ENCODE measurements around the gene TMEM18. TPM values are rescaled to one million over a fixed set of nuclear protein-coding genes. Genes with fewer than 3 reads are reported as not detected.
A peak's percentile ranks its signal among the peaks of the same experiment; 100 is the strongest.

Gene TMEM18
- total and polyA plus RNA-seq, 9 of the 15 experiments (the other 6 are each of a cell fraction or from before 2014, with no cell fraction given): 12.8 to 55.9 (median 21.8) TPM

- Histone ChIP-seq H4K20me1 (replicated peaks; ENCODE audit: control insufficient read depth, insufficient read depth, low read length) (0 out of 2 replicates have a peak, but pooled peaks cover under 1% of the 10 kb centered on the region), H3K27ac (ENCODE audit: extremely low read depth, low read depth, low read length) (no peak overlapping the region), H3K9ac (ENCODE audit: insufficient read depth in 1 of 2, low read depth in 2 of 2, low read length in 2 of 2) (no peak overlapping the region), H3K36me3 (ENCODE audit: control insufficient read depth, insufficient read depth, low read length) (no peaks in the 10 kb centered on the region), H3K4me1 (replicated peaks in 1 of 2; ENCODE audit: control insufficient read depth in 2 of 2, insufficient read depth in 2 of 2, low read length in 2 of 2) (0 out of 5 replicates have a peak, but pooled peaks cover 0 to 3% of the 10 kb centered on the region in 2 experiments), H3K4me2 (ENCODE audit: insufficient read depth, low read length) (no peak overlapping the region), H3K27me3 (ENCODE audit: control insufficient read depth in 2 of 2, insufficient read depth in 2 of 2, low read length in 2 of 2) (peaks cover 11 to 34% of the 10 kb centered on the region in 2 experiments), H3K79me2 (ENCODE audit: control insufficient read depth, insufficient read depth, low read length) (no peaks in the 10 kb centered on the region), H2AFZ (ENCODE audit: low read depth, low read length) (no peak overlapping the region), H3K9me3 (replicated peaks; ENCODE audit: control insufficient read depth, insufficient read depth, low read depth, low read length) (no peaks in the 10 kb centered on the region), H3K4me3 (no peak overlapping the region), H3K9me1 (ENCODE audit: control insufficient read depth, insufficient read depth, low read length) (no peaks in the 10 kb centered on the region)
- no peak for DNase-seq (ENCODE audit: extremely low read depth in 1 of 4, low spot score in 3 of 4)
- intact Hi-C loops (cut with micrococcal nuclease) (no loop called here), in situ Hi-C loops (cut with MboI) (no loop called here)
- TF ChIP-seq MNT (conservative IDR thresholded peaks at IDR 0.05) (no peak), MCM2 (IDR thresholded peaks at IDR 0.05; ENCODE audit: low read depth) (no peak), FOXA3 (CRISPR knock-in tag; conservative IDR thresholded peaks at IDR 0.05 in 1 of 2, IDR thresholded peaks at IDR 0.05 in 1 of 2) (no peak), CHD4 (IDR thresholded peaks at IDR 0.05; ENCODE audit: insufficient read depth, insufficient replicate concordance, low read depth, low read length, poor library complexity, severe bottlenecking) (no peak), EGR1 (conservative IDR thresholded peaks at IDR 0.05) (peak; percentile 41), NCOA2 (IDR thresholded peaks at IDR 0.05; ENCODE audit: partially characterized antibody in 2 of 2) (no peak), MYC (IDR thresholded peaks at IDR 0.05; ENCODE audit: low read depth, low read length) (no peak), MYC (CRISPR knock-in tag; IDR thresholded peaks at IDR 0.05; ENCODE audit: borderline replicate concordance, low read depth) (no peak)
- POLR2A ChIA-PET: interaction anchor here (0.6 to 0.9 kb wide), 3 partner anchors 9 to 21 kb away, joined by 3 to 4 read pairs (median 3); no protein-coding TSS in a partner anchor
- 0% methylated on average over 4 of the region's 4 CpGs for WGBS (ENCODE audit: insufficient coverage, low coverage, missing lambda C conversion rate)
- BruUV-seq (replicated peaks): no TSS peak
- no peak for ATAC-seq
- FAIRE-seq: no peak
- CTCF ChIA-PET (ENCODE audit: low intra/inter-chr PET ratio): no interaction called here
Measured at GRCh38 chr2:726169-726568, 49.0 kb upstream of the TMEM18 start.

Data from K562 (cell line).